ENCODE data around the gene EPB41L5.
A peak's percentile ranks its signal among the peaks of the same experiment; 100 is the strongest.
"Not testable (repeated sequence)": the region's sequence is repeated elsewhere in the genome, so short reads cannot be mapped to it uniquely, and the experiment has no call there.

The EPB41L5 gene

GRCh38 chr2:120199817-120200459 is 187.1 kb downstream of the EPB41L5 start:
- not testable (repeated sequence) for DNase-seq (ENCODE audit: low read depth)

GRCh38 chr2:120203251-120204021 is 190.6 kb downstream of the EPB41L5 start:
- DNase-seq (ENCODE audit: low read depth): no peak

GRCh38 chr2:120204022-120204405 is 191.1 kb downstream of the EPB41L5 start:
- no peak for DNase-seq (ENCODE audit: low read depth)

GRCh38 chr2:120204417-120204816 is 191.5 kb downstream of the EPB41L5 start:
- DNase-seq (ENCODE audit: low read depth): no peak

GRCh38 chr2:120204945-120205670 is 192.2 kb downstream of the EPB41L5 start:
- DNase-seq (ENCODE audit: low read depth): no peak

- DNase-seq (ENCODE audit: low read depth): no peak
Measured at GRCh38 chr2:120206022-120206581, 193.2 kb downstream of the EPB41L5 start.

GRCh38 chr2:120208381-120209353 is 195.8 kb downstream of the EPB41L5 start:
- DNase-seq (ENCODE audit: low read depth): no peak

- no peak for DNase-seq (ENCODE audit: low read depth)
Measured at GRCh38 chr2:120209427-120210269, 196.8 kb downstream of the EPB41L5 start.

- DNase-seq (ENCODE audit: low read depth): no peak
Measured at GRCh38 chr2:120210270-120210693, 197.4 kb downstream of the EPB41L5 start.

- DNase-seq (ENCODE audit: low read depth): no peak
Measured at GRCh38 chr2:120218181-120218580, 205.3 kb downstream of the EPB41L5 start.

GRCh38 chr2:120219291-120219690 is 206.4 kb downstream of the EPB41L5 start:
- DNase-seq (ENCODE audit: low read depth): no peak

- no peak for DNase-seq (ENCODE audit: low read depth)
Measured at GRCh38 chr2:120219766-120220165, 206.9 kb downstream of the EPB41L5 start.

- DNase-seq (ENCODE audit: low read depth): no peak
Measured at GRCh38 chr2:120220756-120221155, 207.9 kb downstream of the EPB41L5 start.

- no peak for DNase-seq (ENCODE audit: low read depth)
Measured at GRCh38 chr2:120221616-120222015, 208.7 kb downstream of the EPB41L5 start.

- no peak for DNase-seq (ENCODE audit: low read depth)
Measured at GRCh38 chr2:120222186-120223033, 209.5 kb downstream of the EPB41L5 start.

GRCh38 chr2:120223034-120223912 is 210.4 kb downstream of the EPB41L5 start, which contains the start of gene TMEM185B:
TSS of gene TMEM185B (minus strand) at chr2:120223400. CDS start at chr2:120222976, 424 bp downstream.
- DNase-seq (ENCODE audit: low read depth): peak; percentile 85

- DNase-seq (ENCODE audit: low read depth): no peak
Measured at GRCh38 chr2:120224256-120224655, 211.4 kb downstream of the EPB41L5 start.

All from T follicular helper cell (primary cell).